ENCODE results near the gene ALDH1A3. TPM values are rescaled to one million over a fixed set of nuclear protein-coding genes. Genes with fewer than 3 reads are reported as not detected.

Gene ALDH1A3
- total and polyA plus RNA-seq, 4 donors = 0.79 to 8.4 (median 1.4) TPM

DNA sequence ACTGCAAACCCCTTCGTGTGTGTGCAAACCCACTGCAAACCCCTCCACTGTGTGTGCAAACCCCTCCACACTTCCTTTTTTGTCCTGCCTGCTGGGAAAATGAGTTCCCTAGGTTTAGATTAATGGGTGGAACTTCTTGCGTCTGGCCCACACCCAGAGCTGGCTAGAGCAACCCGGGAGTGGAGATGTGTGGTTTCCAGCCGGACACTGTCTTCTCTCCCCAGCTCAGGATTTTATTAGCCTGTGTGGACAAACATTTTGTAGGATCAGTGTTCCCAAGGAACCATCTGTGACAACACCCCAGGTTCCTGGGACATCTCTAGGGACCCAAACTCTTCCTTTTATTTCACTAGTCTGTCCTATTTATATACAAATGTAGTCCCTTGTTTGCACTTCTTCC, 29.9 kb downstream of the ALDH1A3 start (continued):
- TF ChIP-seq, protein P1, sequence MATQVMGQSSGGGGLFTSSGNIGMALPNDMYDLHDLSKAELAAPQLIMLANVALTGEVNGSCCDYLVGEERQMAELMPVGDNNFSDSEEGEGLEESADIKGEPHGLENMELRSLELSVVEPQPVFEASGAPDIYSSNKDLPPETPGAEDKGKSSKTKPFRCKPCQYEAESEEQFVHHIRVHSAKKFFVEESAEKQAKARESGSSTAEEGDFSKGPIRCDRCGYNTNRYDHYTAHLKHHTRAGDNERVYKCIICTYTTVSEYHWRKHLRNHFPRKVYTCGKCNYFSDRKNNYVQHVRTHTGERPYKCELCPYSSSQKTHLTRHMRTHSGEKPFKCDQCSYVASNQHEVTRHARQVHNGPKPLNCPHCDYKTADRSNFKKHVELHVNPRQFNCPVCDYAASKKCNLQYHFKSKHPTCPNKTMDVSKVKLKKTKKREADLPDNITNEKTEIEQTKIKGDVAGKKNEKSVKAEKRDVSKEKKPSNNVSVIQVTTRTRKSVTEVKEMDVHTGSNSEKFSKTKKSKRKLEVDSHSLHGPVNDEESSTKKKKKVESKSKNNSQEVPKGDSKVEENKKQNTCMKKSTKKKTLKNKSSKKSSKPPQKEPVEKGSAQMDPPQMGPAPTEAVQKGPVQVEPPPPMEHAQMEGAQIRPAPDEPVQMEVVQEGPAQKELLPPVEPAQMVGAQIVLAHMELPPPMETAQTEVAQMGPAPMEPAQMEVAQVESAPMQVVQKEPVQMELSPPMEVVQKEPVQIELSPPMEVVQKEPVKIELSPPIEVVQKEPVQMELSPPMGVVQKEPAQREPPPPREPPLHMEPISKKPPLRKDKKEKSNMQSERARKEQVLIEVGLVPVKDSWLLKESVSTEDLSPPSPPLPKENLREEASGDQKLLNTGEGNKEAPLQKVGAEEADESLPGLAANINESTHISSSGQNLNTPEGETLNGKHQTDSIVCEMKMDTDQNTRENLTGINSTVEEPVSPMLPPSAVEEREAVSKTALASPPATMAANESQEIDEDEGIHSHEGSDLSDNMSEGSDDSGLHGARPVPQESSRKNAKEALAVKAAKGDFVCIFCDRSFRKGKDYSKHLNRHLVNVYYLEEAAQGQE (IDR thresholded peaks at IDR 0.05) = no peak
- no peak for TF ChIP-seq HNF4A (conservative IDR thresholded peaks at IDR 0.05)

DNA sequence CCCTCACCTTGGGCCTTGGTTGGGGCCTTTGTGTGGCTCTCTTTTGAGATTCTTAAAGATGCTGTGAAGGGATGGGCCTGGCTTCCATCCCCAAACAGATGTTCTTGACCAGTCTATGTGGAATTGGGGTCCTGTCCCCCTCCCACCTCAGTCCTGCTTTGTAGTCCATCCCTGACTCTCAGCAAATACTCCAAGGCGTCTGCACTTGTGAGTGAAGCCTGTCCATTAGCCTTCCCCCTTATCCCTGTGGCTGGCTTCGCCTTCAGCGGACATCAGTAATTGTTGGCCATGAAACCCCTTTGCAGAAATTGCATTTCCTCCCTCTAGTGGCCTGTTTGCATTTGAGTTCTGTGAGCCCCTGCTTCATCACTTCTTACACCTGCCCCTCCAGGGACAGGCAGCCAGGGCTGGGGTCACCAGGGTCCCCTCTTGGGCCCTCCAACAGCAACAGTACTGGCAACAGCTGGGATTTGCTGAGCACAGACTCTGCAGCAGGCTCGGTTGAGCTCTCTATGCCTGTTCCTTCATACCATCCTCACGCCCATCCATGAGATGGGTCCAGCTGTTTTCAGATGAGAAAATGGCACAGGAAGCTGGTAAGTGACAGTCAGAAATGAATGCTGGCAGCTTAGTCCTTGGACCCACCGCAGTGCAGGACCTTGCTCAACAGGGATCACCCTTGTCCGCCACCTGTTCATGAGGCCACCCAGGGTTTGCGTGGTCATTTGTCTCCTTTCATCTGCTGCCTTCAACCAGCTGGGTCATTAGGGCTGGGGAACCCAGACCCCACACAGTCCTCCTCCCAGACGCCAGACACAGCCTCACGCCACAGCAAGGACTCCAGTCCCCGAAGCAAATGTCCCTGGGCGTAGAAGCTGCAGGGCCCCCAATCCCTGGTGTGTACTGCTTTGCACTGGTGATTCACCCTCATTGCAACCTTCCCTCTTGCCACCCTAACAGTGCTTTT, 30.6 kb downstream of the ALDH1A3 start:
- no peak for TF ChIP-seq CTCF (IDR thresholded peaks at IDR 0.05; ENCODE audit: low read depth, low read length, missing input control)
- TF ChIP-seq GABPA (IDR thresholded peaks at IDR 0.05 in 1 of 2, conservative IDR thresholded peaks at IDR 0.05 in 1 of 2) = no peak
- TF ChIP-seq, protein P2, sequence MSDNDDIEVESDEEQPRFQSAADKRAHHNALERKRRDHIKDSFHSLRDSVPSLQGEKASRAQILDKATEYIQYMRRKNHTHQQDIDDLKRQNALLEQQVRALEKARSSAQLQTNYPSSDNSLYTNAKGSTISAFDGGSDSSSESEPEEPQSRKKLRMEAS (IDR thresholded peaks at IDR 0.05) = no peak
- TF ChIP-seq EGR1 (IDR thresholded peaks at IDR 0.05; ENCODE audit: low read depth in 2 of 2) = no peak
- no peak overlapping the region for H3K4me3 ChIP-seq (ENCODE audit: low read depth in 1 of 3, low read length in 3 of 3)
- WGBS = 89% methylated on average over 12 of the region's 12 CpGs
- H3K27me3 ChIP-seq (ENCODE audit: control insufficient read depth in 4 of 4, insufficient read depth in 4 of 4, low read length in 3 of 4) = peaks cover 0 to 6% (median under 1%) of the 10 kb centered on the region in 4 donors
- H3K27ac ChIP-seq (ENCODE audit: low read depth in 1 of 2, low read length in 2 of 2) = no peak overlapping the region
- H3K36me3 ChIP-seq (ENCODE audit: control insufficient read depth in 4 of 4, insufficient read depth in 3 of 4, low read depth in 1 of 4, low read length in 3 of 4) = peaks cover 0 to 2% (median 0%) of the 10 kb centered on the region in 4 donors
- no peak overlapping the region for H3K9ac ChIP-seq (ENCODE audit: low read depth in 1 of 2, low read length in 2 of 2)
- no peak for DNase-seq (ENCODE audit: low spot score)
- H3K9me3 ChIP-seq (ENCODE audit: control insufficient read depth in 4 of 4, low read length in 3 of 4) = no peaks in the 10 kb centered on the region
- no peaks in the 10 kb centered on the region for H3K4me1 ChIP-seq (ENCODE audit: control insufficient read depth in 4 of 4, insufficient read depth in 4 of 4, low read length in 3 of 4)

DNA sequence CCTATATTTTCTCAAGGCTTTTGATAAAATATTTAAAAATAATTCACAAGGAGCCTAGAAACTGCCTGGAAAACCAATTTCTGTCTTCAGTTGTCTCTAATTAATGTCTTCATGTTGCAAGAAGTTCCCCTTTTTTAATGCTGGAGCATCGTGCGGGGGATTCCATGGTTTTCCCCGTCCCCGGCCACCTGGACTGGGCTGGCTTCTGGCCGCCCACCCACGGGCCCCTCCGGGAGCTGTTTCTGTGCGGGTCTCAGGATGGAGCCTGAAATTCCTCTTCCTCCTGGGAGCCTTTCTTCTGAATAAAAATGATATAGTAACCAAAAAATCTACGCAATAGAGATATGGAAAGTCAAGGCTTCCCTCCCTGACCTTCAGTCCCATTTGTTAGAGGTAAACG, 31.5 kb downstream of the ALDH1A3 start:
- DNase-seq (ENCODE audit: low spot score) = no peak
- H3K36me3 ChIP-seq (ENCODE audit: control insufficient read depth in 4 of 4, insufficient read depth in 3 of 4, low read depth in 1 of 4, low read length in 3 of 4) = peaks cover 0 to 2% (median 0%) of the 10 kb centered on the region in 4 donors
- H3K9ac ChIP-seq (ENCODE audit: low read depth in 1 of 2, low read length in 2 of 2) = no peak overlapping the region
- no peaks in the 10 kb centered on the region for H3K4me1 ChIP-seq (ENCODE audit: control insufficient read depth in 4 of 4, insufficient read depth in 4 of 4, low read length in 3 of 4)
- 83% methylated on average over 10 of the region's 10 CpGs for WGBS
- no peaks in the 10 kb centered on the region for H3K9me3 ChIP-seq (ENCODE audit: control insufficient read depth in 4 of 4, low read length in 3 of 4)
- peaks cover 0 to 6% (median under 1%) of the 10 kb centered on the region in 4 donors for H3K27me3 ChIP-seq (ENCODE audit: control insufficient read depth in 4 of 4, insufficient read depth in 4 of 4, low read length in 3 of 4)
- H3K4me3 ChIP-seq (ENCODE audit: low read depth in 1 of 3, low read length in 3 of 3) = no peak overlapping the region
- H3K27ac ChIP-seq (ENCODE audit: low read depth in 1 of 2, low read length in 2 of 2) = no peak overlapping the region
- TF ChIP-seq, protein P3, sequence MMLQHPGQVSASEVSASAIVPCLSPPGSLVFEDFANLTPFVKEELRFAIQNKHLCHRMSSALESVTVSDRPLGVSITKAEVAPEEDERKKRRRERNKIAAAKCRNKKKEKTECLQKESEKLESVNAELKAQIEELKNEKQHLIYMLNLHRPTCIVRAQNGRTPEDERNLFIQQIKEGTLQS (IDR thresholded peaks at IDR 0.05) = no peak
- TF ChIP-seq, protein P1 (IDR thresholded peaks at IDR 0.05) = no peak
- no peak for TF ChIP-seq CTCF (IDR thresholded peaks at IDR 0.05; ENCODE audit: low read depth, low read length, missing input control)
- TF ChIP-seq GABPA (IDR thresholded peaks at IDR 0.05 in 1 of 2, conservative IDR thresholded peaks at IDR 0.05 in 1 of 2) = no peak
- TF ChIP-seq SP1 (IDR thresholded peaks at IDR 0.05) = no peak
- TF ChIP-seq HNF4A (conservative IDR thresholded peaks at IDR 0.05) = no peak
- TF ChIP-seq YY1 (IDR thresholded peaks at IDR 0.05) = no peak
- TF ChIP-seq JUND (IDR thresholded peaks at IDR 0.05) = no peak
- TF ChIP-seq HNF4G (IDR thresholded peaks at IDR 0.05) = no peak
- TF ChIP-seq RXRA (IDR thresholded peaks at IDR 0.05) = no peak
- TF ChIP-seq RAD21 (IDR thresholded peaks at IDR 0.05) = no peak
